NT2/D1 (cell line): ENCODE data around the gene ACAP1.

Experiments
- SUZ12 ChIP-seq: IDR thresholded peaks from 2 replicates; pipeline ENCODE4 v1.6.1; 2011; ENCODE audit not compliant: insufficient read length, insufficient read depth; ENCODE audit errors: extremely low read depth
- ZNF274 ChIP-seq: IDR thresholded peaks from 2 replicates; pipeline ENCODE4 v1.6.1; 2011; ENCODE audit warnings: mild to moderate bottlenecking, low read depth, low read length

- no peak for TF ChIP-seq SUZ12
- no peak for TF ChIP-seq ZNF274
Observed at GRCh38 chr17:7352910-7353635, 16.7 kb downstream of the ACAP1 start.
